Tibial nerve (tissue), 4 donors: Measurements from ENCODE around the gene LDB3. TPM values are rescaled to one million over a fixed set of nuclear protein-coding genes. Genes with fewer than 3 reads are reported as not detected.
"Not testable (repeated sequence)": the region's sequence is repeated elsewhere in the genome, so short reads cannot be mapped to it uniquely, and the experiment has no call there.

Experiments
- DNase-seq, 2 donors: peaks; one replicate each; pipeline ENCODE4 v3.0.0-alpha.2; 2019; ENCODE audit warnings: low spot score in 2 of 2
- H3K27ac ChIP-seq, 4 donors: fragments of 200-600 bp; sonication (generic) in 3 of 4; one replicate each; pipeline ENCODE4 v1.5.1; 2017 to 2019; ENCODE audit warnings: mild to moderate bottlenecking in 1 of 4
- H3K27me3 ChIP-seq, 2 donors: fragments of 200-600 bp; sonication (generic) in 1 of 2; one replicate each; pipeline versions ENCODE4 v1.5.1 to v1.6.0; 2017 to 2019
- H3K36me3 ChIP-seq, 3 donors: fragments of 200-600 bp; sonication (generic); one replicate each; pipeline ENCODE4 v1.5.1; 2018 to 2019
- H3K4me1 ChIP-seq, 4 donors: fragments of 200-600 bp; sonication (generic) in 3 of 4; one replicate each; pipeline ENCODE4 v1.5.1; 2017 to 2019
- H3K4me3 ChIP-seq, 4 donors: fragments of 200-600 bp; sonication (generic) in 3 of 4; one replicate each; pipeline ENCODE4 v1.5.1; 2017 to 2019; ENCODE audit warnings: mild to moderate bottlenecking in 1 of 4, moderate library complexity in 1 of 4
- H3K9me3 ChIP-seq, 4 donors: fragments of 200-600 bp; sonication (generic) in 3 of 4; one replicate each; pipeline ENCODE4 v1.5.1; 2017 to 2019
- EP300 ChIP-seq, 2 donors: sonication (generic); formaldehyde crosslinking; IDR thresholded peaks; one replicate each; pipeline ENCODE4 v1.6.1; 2017; ENCODE audit warnings: antibody characterized with exemption in 2 of 2, mild to moderate bottlenecking in 1 of 2
- POLR2A ChIP-seq, 2 donors: fragments of 450-650 bp; IDR thresholded peaks; one replicate each; pipeline ENCODE4 v1.6.1; 2017; ENCODE audit warnings: antibody characterized with exemption in 2 of 2, mild to moderate bottlenecking in 2 of 2, moderate library complexity in 2 of 2
- WGBS, 2 donors: methylation state at CpG; one replicate each; pipeline ENCODE4 v1.1.5; 2018; 5-methylcytosine and 5-hydroxymethylcytosine counted together
- total RNA-seq, 4 donors: library from RNA; depleted of rRNA; stranded (reverse); fragments of >200 nt; gene quantifications; one replicate each; pipeline ENCODE4 v1.1.0, GENCODE V29; 2016
- TF ChIP-seq, protein P1 (sequence below), 5 experiments: fragments of 200-600 bp in 3 of 5; fragments of 450-650 bp in 2 of 5; sonication (generic) in 3 of 5; IDR thresholded peaks; one replicate each; pipeline ENCODE4 v1.5.1; 2016 to 2019; ENCODE audit warnings: antibody characterized with exemption in 5 of 5, mild to moderate bottlenecking in 3 of 5, moderate library complexity in 2 of 5

The LDB3 gene
- total RNA-seq, 4 donors from 2014 or later, result 5.4 to 18.6 (median 7.5) TPM

- H3K36me3 ChIP-seq, result no peaks in the 10 kb centered on the region
- peaks cover 0 to 3% (median 0%) of the 10 kb centered on the region in 4 donors for H3K4me1 ChIP-seq
Observed at GRCh38 chr10:86730227-86730626, 61.9 kb downstream of the LDB3 start.

GRCh38 chr10:86732771-86733170, 64.5 kb downstream of the LDB3 start:
- Histone ChIP-seq H3K27ac (peak overlapping the region in 3 of 4 donors; percentile 31 to 55 (median 33)), H3K9me3 (no peaks in the 10 kb centered on the region), H3K36me3 (no peaks in the 10 kb centered on the region), H3K27me3 (no peaks in the 10 kb centered on the region), H3K4me1 (peaks cover 0 to 3% (median 0%) of the 10 kb centered on the region in 4 donors), H3K4me3 (no peak overlapping the region)
- TF ChIP-seq EP300 (IDR thresholded peaks at IDR 0.05), result no peak
- no peak for TF ChIP-seq POLR2A (IDR thresholded peaks at IDR 0.05)
- TF ChIP-seq, protein P1, sequence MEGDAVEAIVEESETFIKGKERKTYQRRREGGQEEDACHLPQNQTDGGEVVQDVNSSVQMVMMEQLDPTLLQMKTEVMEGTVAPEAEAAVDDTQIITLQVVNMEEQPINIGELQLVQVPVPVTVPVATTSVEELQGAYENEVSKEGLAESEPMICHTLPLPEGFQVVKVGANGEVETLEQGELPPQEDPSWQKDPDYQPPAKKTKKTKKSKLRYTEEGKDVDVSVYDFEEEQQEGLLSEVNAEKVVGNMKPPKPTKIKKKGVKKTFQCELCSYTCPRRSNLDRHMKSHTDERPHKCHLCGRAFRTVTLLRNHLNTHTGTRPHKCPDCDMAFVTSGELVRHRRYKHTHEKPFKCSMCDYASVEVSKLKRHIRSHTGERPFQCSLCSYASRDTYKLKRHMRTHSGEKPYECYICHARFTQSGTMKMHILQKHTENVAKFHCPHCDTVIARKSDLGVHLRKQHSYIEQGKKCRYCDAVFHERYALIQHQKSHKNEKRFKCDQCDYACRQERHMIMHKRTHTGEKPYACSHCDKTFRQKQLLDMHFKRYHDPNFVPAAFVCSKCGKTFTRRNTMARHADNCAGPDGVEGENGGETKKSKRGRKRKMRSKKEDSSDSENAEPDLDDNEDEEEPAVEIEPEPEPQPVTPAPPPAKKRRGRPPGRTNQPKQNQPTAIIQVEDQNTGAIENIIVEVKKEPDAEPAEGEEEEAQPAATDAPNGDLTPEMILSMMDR (IDR thresholded peaks at IDR 0.05), result no peak
- WGBS, 2 donors, result 77 to 89% methylated on average over 13 of the region's 13 CpGs
- DNase-seq, result no peak

More at GRCh38 chr10:86730227-86730626, 61.9 kb downstream of the LDB3 start:
- no peak overlapping the region for H3K4me3 ChIP-seq
- WGBS, 2 donors, result 90 to 100% methylated on average over 1 of the region's 1 CpG
- DNase-seq, result peak in 1 of 2 donors; percentile 50
- no peaks in the 10 kb centered on the region for H3K9me3 ChIP-seq
- no peaks in the 10 kb centered on the region for H3K27me3 ChIP-seq
- TF ChIP-seq POLR2A (IDR thresholded peaks at IDR 0.05), result no peak
- TF ChIP-seq EP300 (IDR thresholded peaks at IDR 0.05), result no peak
- TF ChIP-seq, protein P1 (IDR thresholded peaks at IDR 0.05), result no peak
- no peak overlapping the region for H3K27ac ChIP-seq

GRCh38 chr10:86733260-86733671, 65.0 kb downstream of the LDB3 start:
- Histone ChIP-seq H3K36me3 (no peaks in the 10 kb centered on the region), H3K9me3 (no peaks in the 10 kb centered on the region), H3K4me3 (no peak overlapping the region), H3K27ac (peak overlapping the region in 2 of 4 donors; percentile 31 to 33), H3K27me3 (no peaks in the 10 kb centered on the region), H3K4me1 (peaks cover 0 to 3% (median 0%) of the 10 kb centered on the region in 4 donors)
- TF ChIP-seq EP300 (IDR thresholded peaks at IDR 0.05), result no peak
- TF ChIP-seq, protein P1 (IDR thresholded peaks at IDR 0.05), result no peak
- TF ChIP-seq POLR2A (IDR thresholded peaks at IDR 0.05), result no peak
- no peak for DNase-seq
- WGBS, 2 donors, result 65 to 69% methylated on average over 8 of the region's 8 CpGs

- H3K27ac ChIP-seq, result no peak overlapping the region
- WGBS, 2 donors, result 45 to 55% methylated on average over 4 of the region's 4 CpGs
- no peak overlapping the region for H3K4me3 ChIP-seq
- no peaks in the 10 kb centered on the region for H3K27me3 ChIP-seq
- no peaks in the 10 kb centered on the region for H3K36me3 ChIP-seq
- peaks cover 0 to 3% (median 0%) of the 10 kb centered on the region in 4 donors for H3K4me1 ChIP-seq
- TF ChIP-seq EP300 (IDR thresholded peaks at IDR 0.05) (no peak), POLR2A (IDR thresholded peaks at IDR 0.05) (no peak)
- TF ChIP-seq, protein P1 (IDR thresholded peaks at IDR 0.05), result no peak
- DNase-seq, result no peak
- no peaks in the 10 kb centered on the region for H3K9me3 ChIP-seq
Observed at GRCh38 chr10:86734207-86734988, 66.1 kb downstream of the LDB3 start.

DNA sequence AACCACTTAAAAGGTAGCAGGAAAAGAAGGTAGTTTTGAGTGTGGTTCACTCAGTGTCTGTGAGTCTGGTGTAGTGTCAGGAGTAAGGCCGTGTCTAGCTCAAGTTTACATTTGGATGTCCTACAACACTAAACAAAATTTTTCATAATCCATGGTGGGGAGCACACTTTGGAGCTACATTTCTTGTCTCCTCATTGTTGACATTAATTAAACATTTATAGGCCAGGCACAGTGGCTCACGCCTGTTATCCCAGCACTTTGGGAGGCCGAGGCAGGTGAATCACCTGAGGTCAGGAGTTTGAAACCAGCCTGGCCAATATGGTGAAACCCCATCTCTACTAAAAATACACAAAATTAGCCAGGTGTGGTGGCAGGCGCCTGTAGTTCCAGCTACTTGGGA, 67.0 kb downstream of the LDB3 start:
- H3K4me1 ChIP-seq, H3K36me3 ChIP-seq, H3K9me3 ChIP-seq, H3K4me3 ChIP-seq, H3K27me3 ChIP-seq, H3K27ac ChIP-seq, DNase-seq: not testable (repeated sequence)
- 96 to 97% methylated on average over 4 of the region's 4 CpGs for WGBS, 2 donors
